SK-N-MC (cell line): ENCODE measurements around the gene RASEF.

Experiments used
- EZH2 ChIP-seq: fragments of 200-600 bp; sonication (generic); IDR thresholded peaks from one replicate; pipeline ENCODE4 v1.6.1; 2017; ENCODE audit warnings: antibody characterized with exemption
- FOXP2 ChIP-seq: optimal IDR thresholded peaks from 2 replicates; pipeline ENCODE3; 2011; ENCODE audit warnings: mild to moderate bottlenecking, moderate library complexity; ENCODE audit not compliant: insufficient read depth; ENCODE audit errors: extremely low read length, control extremely low read depth
- POLR2AphosphoS5 ChIP-seq: IDR thresholded peaks from 2 replicates; pipeline ENCODE4 v1.6.1; 2012; ENCODE audit warnings: mild to moderate bottlenecking, low read depth, low read length, borderline replicate concordance

- TF ChIP-seq EZH2 = no peak
- TF ChIP-seq POLR2AphosphoS5 = no peak
- no peak for TF ChIP-seq FOXP2
Observed at GRCh38 chr9:83056174-83056573, 6.8 kb downstream of the RASEF start.
